Testis (tissue), 2 donors: Measurements from ENCODE around the gene ANO6.

Experiments
- CTCF ChIP-seq, 3 experiments: fragments of 450-650 bp in 2 of 3; fragments of 200-600 bp in 1 of 3; sonication (generic) in 1 of 3; IDR thresholded peaks; one replicate each; pipeline ENCODE4 v1.5.1; 2016 to 2019; ENCODE audit warnings: antibody characterized with exemption in 3 of 3, mild to moderate bottlenecking in 2 of 3, moderate library complexity in 1 of 3
- POLR2A ChIP-seq: fragments of 450-650 bp; IDR thresholded peaks from one replicate; pipeline ENCODE4 v1.6.1; 2017; ENCODE audit warnings: antibody characterized with exemption, mild to moderate bottlenecking, moderate library complexity

- TF ChIP-seq CTCF (IDR thresholded peaks at IDR 0.05): no peak
- no peak for TF ChIP-seq POLR2A
Measured at GRCh38 chr12:45257185-45257930, 41.5 kb downstream of the ANO6 start.
